Omental fat pad (tissue), 4 donors: ENCODE data around the gene PAX5. TPM values are rescaled to one million over a fixed set of nuclear protein-coding genes. Genes with fewer than 3 reads are reported as not detected.

ENCODE experiments used
- ATAC-seq: fragments of 150-250 bp; one replicate; pipeline ENCODE4 v1.9.1; 2016; ENCODE audit warnings: mild to moderate bottlenecking, moderate library complexity; ENCODE audit not compliant: low FRiP score
- DNase-seq: peaks from one replicate; pipeline ENCODE4 v3.0.0-alpha.2; 2019; ENCODE audit warnings: low spot score
- total RNA-seq, 4 donors: library from RNA; depleted of rRNA; stranded (reverse); fragments of >200 nt; gene quantifications; one replicate each; pipeline ENCODE4 v1.1.0, GENCODE V29; 2016
- TF ChIP-seq, protein P1 (sequence below), 3 donors: fragments of 450-650 bp; IDR thresholded peaks; one replicate each; pipeline ENCODE4 v1.5.1; 2016 to 2017; ENCODE audit warnings: antibody characterized with exemption in 3 of 3, mild to moderate bottlenecking in 3 of 3, moderate library complexity in 2 of 3

Gene PAX5
- total RNA-seq, 4 donors from 2014 or later, result 0.09 to 1.2 (median 0.24) TPM; not detected in 1

GRCh38 chr9:36880075-36880474 lies 154.0 kb downstream of the PAX5 start:
- DNase-seq (no peak), ATAC-seq (no peak)
- TF ChIP-seq, protein P1, sequence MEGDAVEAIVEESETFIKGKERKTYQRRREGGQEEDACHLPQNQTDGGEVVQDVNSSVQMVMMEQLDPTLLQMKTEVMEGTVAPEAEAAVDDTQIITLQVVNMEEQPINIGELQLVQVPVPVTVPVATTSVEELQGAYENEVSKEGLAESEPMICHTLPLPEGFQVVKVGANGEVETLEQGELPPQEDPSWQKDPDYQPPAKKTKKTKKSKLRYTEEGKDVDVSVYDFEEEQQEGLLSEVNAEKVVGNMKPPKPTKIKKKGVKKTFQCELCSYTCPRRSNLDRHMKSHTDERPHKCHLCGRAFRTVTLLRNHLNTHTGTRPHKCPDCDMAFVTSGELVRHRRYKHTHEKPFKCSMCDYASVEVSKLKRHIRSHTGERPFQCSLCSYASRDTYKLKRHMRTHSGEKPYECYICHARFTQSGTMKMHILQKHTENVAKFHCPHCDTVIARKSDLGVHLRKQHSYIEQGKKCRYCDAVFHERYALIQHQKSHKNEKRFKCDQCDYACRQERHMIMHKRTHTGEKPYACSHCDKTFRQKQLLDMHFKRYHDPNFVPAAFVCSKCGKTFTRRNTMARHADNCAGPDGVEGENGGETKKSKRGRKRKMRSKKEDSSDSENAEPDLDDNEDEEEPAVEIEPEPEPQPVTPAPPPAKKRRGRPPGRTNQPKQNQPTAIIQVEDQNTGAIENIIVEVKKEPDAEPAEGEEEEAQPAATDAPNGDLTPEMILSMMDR (IDR thresholded peaks at IDR 0.05), result no peak

GRCh38 chr9:36878986-36879982 lies 154.8 kb downstream of the PAX5 start:
- TF ChIP-seq, protein P1 (IDR thresholded peaks at IDR 0.05), result no peak
- DNase-seq (no peak), ATAC-seq (no peak)

- TF ChIP-seq, protein P1 (IDR thresholded peaks at IDR 0.05), result no peak
- no peak for ATAC-seq
- no peak for DNase-seq
Measured at GRCh38 chr9:36877239-36877638, 156.8 kb downstream of the PAX5 start.

GRCh38 chr9:36876056-36876455 lies 158.0 kb downstream of the PAX5 start:
- no peak for DNase-seq
- no peak for ATAC-seq
- TF ChIP-seq, protein P1 (IDR thresholded peaks at IDR 0.05), result no peak

GRCh38 chr9:36874921-36875320 lies 159.1 kb downstream of the PAX5 start:
- TF ChIP-seq, protein P1 (IDR thresholded peaks at IDR 0.05), result no peak
- no peak for DNase-seq
- ATAC-seq, result no peak

DNA sequence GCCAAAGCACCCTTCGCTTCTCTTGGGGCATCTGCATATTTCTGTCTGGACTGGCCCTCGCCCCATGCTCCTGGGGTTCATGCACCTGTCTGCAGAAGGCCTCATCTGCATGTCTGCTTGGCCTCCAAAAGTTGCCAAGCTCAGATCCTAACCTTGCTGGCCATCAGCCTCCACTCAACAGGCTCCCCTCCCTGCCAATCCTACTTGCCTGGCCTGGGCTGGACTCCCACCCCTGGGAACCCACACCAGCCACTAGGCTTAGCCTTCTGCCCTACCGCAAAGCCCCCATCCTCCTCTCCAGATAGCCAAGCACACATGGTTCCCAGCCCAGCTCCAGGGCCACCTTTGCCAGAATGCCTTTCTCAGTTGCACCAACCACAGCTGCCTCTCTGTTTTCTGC lies 159.8 kb downstream of the PAX5 start:
- TF ChIP-seq, protein P1 (IDR thresholded peaks at IDR 0.05), result no peak
- DNase-seq, result no peak
- ATAC-seq, result no peak
